Stimulated activated CD4-positive, alpha-beta T cell treated with anti-CD3 and anti-CD28 coated beads, Interleukin-12 subunit alpha, Interleukin-12 subunit beta, amount 100 ng/mL, for 24 hours (primary cell): ENCODE results near the gene EEFSEC.

Experiments
- DNase-seq, 2 experiments: peaks; one replicate each; pipeline ENCODE4 v3.0.0-alpha.2; 2020; ENCODE audit warnings: low read depth in 2 of 2

The EEFSEC gene

DNA sequence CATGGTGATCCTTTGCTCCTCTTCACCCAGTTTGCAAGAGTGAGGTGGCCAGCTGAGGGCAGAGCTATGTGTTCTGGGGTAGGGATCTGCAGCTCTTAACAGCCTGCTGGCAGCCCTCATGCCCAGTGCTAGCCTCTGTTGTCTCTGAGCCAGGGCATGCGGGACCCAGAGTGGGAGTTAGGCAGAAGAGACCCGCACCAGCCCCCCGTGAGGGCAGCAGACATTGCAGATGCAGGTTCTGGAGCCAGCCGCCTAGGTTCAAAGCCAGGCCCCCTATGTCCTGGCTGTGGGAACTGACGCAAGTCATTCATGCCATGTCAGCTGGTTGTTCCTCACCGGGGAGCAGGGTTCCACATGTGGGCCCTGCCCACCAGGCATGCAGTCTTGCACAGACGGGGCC lies 238.7 kb downstream of the EEFSEC start:
- DNase-seq, result no peak

DNA sequence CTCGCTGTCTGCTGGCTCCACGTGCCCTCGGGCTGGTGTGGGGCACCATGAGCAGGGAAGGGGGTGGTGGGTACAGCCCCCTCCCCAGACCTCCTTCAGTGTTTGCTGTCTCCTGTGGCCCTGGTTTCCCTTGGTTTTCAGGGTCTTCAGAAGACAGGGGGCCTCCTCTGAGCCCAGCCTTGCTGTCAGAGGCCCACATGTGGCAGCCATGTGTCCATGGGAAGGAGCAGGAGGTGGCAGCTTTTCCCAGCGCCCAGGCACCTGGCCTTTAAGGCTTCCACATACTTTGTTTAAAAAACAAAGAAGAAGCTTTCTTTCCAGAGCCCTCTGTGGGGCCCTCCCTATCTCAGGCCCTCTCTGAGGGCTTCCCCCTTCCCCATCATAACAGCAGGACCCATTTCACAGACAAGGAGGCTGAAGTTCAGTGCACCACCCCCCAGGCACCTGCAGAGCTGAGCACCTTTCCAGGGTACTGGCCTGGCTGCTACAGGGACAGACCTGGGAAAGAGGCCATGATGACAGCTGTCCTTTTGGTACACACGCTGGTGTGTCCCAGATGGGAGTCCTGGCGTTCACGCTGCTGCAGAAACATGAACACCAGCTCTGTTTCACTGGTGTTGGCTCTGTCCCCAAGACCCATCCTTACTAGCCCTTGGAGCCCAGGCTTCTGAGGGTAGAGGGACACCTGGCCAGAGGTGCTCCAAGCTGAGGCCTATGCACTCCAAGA lies 239.7 kb downstream of the EEFSEC start:
- DNase-seq, result no peak

DNA sequence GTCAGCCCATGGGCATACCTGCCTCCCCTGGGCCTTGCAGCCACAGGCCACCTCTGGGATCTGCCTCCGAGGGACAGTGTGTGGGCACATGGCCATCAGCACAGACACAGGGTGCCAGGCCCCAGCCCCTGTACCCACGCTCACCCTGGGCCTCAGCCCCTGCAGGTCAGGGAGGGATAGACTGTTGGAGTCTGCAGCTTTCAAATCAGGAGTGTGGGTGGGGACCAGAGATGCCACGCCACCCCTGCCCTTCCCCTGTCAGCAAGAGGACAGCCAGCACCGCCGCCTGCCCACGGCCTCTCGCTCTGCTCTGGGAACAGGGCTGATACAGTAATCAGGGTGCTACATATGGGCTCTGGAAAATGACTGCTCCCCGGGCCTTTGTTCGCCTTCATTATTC lies 240.8 kb downstream of the EEFSEC start:
- DNase-seq, result no peak

DNA sequence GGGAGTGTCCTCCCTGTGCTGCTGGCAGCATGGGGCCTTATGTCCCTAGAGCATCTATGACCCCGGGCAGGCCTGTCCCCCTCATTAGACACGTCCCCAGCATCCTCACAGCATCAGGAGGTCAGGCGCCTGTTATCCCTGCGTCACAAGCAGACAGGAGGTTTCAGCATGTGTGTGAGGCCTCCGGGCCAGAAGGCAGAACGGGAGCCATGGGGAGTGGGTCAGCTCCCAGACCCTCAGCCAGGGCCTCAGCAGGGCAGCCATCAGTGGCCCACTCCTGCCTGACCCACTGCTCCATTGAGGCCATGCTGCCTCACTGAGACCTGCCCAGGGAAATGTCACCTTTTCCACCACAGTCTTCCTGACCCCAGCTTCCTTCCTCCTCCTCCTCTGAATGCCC lies 241.8 kb downstream of the EEFSEC start:
- DNase-seq, result no peak

DNA sequence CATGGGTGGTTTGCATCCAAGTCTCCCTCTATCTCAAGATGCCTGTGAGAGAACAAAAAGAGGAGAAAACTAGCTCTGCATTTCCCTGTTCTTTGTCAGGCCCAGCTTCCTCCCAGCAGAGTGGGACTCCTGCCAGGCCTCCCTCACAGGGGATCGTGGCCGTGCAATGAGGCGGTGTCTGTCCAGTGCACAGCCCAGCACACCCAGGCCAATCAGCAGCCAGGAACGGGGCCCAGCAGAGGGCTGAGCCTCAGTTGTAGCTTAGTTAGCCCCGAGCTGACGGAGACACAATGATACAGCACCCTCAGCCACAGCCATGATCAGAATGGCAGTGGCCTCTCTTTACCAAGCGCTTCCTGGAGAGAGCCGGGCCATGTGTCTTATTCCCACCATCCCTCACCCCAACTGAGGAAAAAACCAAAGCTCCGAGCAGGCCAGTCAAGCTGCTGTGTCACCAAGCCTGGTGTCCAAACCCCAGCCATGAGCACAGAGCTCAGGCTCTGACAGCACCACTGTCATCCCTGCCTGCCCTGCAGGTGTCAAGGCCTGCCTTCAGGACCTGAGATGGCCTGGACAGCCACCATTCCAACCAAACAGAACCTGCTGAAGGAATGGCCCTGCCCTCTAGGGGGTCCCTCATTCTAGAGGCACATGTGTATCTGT lies 242.3 kb downstream of the EEFSEC start:
- no peak for DNase-seq

DNA sequence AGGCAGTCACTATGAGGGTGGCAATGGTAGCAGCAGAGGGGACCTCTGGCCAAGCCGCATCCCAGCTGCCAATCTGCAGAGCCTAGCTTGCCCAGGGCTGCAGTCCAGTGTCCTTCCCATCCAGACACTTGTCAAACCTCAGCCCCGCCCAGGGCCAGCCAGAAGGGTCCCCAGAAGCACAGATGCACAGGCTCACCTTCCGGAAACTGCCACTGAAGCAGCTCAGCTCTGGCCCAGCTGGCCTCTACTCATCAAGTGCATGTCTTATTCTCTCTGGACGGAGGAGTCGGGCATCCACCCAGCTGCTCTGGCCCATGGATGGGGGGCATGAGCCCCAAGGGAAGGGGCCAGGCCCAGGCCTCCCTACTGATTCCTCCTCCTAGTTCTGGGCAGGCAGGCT lies 244.2 kb downstream of the EEFSEC start:
- DNase-seq, result no peak

DNA sequence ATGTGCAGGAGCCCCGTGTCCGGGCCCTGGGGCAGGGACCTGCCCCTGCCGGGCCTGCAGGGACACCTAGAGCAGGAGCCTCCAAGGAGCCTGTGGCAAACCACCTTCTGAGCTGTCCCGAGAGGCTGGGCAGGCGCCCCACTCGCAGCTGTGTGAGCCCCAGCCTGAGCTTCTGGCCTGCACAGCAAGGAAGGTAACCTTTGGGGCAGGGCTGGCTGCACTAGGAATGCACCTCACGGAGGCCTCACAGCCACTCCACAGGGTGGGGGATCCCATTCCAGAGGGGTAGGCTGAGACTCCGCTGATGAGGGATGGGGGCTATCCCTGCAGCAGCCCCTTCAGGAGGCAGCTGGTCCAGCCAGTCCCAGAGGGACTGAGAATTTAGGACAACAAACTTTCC lies 245.3 kb downstream of the EEFSEC start:
- no peak for DNase-seq

DNA sequence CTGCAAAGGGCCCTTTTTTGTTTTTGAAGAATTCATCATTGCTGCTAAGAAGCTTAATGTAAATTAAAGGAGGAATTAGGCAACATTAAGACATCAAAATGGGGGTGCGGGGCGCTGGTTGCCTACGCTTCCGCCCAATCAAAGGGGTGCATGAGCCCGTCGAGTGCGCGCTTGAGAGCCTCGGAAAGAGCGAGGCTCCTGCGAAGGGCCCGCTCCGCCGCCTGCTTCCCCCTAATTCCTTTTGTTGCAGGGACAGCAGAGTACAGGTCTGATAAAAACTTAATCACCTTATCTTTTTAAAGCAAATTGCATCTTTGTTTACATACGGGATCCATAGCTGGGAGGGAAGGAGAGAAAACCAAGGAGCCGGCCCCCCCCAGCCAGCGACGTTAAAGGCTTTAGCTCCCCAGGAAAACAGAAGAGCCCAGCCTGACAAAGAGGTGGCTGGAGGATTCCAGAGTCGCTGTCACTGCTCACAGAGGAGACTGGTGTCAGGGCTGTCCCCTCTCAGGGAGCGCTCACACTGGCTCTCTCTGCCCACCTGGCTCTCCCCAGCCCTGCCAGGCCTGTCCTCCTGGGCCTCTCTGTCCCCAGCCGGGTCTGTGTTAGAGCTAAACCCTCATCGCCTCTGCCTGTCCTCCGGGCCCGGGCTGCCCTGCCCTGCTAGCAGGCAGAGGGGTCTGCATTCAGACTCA lies 246.1 kb downstream of the EEFSEC start:
- DNase-seq, result no peak

DNA sequence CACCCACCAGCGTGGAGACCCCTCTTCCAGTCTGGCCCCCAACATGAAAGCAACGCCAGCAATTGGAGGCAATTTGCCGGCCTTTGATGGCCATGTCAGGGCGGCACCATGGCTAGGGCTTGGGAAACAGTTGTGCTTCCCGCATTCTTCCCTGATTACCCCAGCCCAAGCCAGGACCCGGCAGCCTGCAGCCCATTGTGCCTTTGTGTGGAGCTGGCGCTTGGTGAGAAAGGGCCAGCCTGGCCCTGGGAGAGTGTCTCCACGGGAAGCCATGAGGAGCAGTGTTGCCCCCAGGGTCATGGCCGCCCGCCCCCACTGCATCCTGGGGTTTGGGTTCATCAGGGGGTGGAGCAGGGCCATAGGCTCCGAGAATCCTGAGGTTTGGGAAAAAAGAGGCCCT lies 247.4 kb downstream of the EEFSEC start:
- no peak for DNase-seq

DNA sequence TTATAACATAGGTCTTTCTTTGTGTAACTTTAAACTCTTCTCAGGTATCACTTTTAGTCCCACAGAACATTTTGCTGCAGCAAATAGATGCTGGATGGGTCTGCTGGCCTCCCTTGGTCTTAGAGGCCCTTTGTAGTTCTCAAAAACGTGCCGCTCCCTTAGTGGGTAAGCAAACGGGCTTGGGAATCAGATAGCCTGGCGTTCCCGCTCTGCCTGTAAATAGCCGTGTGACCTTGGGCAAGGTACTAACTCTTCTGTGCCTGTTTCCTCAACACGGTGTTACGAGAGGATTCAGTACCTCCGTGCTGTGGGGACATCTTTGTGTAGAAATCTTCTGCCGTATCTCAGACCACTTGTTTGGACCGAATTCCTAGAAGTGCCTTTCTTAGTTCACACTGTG lies 249.0 kb downstream of the EEFSEC start:
- no peak for DNase-seq

DNA sequence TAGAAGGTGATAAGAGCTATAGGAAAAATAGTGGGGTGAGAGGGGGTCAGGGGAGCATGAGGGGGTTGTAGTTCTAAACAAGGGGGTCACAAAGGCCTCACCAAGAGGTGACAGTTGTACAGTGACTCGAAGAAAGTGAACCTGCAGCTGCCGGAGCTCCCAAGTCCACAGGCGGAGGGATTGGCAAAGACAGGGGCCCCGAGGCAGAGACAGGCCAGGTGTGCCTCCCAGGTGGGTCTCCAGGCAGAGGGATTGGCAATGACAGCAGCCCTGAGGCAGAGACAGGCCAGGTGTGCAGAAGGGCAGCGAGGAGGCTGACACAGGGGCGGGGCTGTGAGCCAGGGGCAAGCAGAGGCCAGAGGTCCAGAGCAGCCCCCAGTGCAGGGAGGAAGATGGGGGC lies 249.7 kb downstream of the EEFSEC start:
- no peak for DNase-seq

DNA sequence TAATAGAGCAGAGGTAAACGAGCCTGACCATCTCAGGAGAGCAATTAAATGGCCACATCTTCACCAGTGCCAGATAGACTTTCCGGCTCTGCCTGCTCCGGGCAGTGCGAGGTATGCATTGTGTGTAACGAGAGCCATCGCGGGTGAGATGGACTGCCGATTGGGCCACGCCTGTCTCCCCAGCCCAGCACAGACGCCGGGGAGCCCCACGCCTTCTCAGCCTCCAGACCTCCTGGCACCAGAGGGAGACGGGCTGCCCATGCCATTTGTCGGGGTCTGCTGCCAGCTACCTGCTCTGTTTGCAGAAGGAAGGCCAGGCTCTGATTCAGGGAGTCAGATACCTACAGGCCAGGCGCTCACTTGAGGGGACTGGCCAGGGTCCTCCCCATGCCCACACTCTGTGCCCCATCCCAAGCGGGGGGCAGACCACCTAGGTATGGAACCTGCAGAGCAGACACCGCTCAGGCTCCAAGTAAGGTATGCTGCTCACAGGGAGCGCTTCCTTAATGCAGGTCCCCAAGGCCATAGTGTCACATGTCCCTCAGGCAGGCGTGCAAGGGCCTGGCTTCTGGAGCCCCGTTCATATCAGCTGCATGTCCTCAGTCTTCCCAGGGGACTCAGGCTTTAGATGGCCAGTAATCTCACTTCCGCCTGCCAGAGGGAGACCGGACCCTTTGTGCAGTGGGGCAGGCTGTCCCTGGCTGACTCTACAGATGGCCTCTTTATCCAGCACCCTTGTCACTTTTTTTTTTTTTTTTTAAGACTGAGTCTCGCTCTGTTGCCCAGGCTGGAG lies 251.2 kb downstream of the EEFSEC start:
- DNase-seq, result no peak

DNA sequence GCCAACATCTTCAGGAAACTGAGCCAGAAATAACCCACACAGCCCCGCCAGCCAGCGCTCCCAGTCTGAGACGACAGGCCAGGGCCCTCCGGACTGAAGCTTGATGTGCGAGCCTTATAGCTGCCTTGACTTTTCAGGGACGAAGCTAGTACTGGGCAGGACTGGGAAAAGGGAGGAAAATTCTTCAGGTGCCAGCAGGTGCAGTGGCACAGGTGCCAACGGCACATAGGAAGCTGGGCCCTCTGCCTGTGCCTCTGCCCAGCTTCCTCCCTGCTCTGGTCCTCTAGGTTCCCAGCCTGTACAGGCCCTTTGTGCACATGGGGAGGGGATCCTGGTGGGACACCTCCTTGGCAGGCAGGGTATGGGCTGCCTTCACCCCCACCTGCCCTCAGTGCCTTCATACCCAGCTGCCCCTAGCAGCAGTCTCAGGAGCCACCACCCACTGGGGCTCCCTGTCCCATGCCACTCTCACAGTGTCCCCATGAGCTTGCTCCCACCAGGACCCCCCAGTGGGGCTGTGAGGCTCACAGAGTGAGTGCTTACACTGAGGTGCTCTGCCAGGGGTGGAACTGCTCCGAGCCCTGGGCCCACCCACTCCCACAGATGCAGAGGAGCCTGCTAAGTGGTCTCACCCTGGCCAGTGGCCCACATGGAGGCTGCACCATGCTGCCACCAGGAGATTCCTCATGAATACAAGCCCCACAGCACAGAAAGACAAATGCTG lies 252.4 kb downstream of the EEFSEC start:
- no peak for DNase-seq

DNA sequence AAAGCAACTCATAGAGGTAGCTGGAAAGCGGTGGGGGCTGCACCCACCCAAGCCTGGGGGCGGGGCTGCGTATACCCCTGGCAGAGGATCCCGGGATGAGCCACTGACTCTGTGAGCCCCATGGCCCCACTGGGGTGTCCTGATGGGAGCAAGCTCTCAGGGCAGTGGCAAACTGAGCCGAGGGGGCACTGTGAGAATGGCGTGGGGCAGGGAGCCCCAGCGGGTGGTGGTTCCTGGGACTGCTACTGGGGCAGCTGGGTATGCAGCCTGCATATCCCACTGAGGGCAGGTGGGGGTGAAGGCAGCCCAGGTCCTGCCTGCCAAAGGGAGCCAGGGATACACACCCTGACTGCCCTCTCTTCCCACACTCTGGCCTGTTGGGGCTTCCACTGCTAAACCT lies 254.0 kb downstream of the EEFSEC start:
- DNase-seq, result no peak

DNA sequence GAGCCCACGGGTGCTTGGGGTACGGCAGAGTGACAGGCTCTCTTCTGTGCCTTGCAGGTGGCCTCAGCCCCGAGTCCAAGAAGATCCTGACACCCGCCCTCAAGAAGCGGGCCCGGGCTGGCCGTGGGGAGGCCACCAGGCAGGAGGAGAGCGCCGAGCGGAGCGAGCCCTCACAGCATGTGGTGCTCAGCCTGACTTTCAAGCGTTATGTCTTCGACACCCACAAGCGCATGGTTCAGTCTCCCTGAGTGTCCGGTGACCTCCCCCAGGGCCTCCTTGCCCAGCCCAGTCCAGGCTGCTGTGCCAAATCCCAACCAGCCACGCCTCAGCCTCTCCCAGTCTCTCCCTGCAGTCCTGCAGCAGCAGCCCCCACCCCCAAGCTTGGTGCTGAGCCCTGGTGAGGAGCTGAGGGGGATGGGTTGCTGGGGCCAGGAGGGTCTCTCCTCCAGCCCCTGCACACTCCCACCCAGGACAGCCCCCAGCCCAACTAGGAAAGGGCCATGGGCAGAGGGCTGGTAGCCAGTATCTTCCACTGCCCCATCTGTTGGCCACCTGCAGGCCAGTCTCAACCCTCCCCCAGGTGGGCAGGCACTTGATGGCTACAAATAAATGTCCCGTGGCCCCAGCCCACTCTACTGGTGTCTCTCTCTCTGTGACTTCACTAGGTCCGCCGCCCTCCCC lies 254.9 kb downstream of the EEFSEC start:
- DNase-seq, result no peak

DNA sequence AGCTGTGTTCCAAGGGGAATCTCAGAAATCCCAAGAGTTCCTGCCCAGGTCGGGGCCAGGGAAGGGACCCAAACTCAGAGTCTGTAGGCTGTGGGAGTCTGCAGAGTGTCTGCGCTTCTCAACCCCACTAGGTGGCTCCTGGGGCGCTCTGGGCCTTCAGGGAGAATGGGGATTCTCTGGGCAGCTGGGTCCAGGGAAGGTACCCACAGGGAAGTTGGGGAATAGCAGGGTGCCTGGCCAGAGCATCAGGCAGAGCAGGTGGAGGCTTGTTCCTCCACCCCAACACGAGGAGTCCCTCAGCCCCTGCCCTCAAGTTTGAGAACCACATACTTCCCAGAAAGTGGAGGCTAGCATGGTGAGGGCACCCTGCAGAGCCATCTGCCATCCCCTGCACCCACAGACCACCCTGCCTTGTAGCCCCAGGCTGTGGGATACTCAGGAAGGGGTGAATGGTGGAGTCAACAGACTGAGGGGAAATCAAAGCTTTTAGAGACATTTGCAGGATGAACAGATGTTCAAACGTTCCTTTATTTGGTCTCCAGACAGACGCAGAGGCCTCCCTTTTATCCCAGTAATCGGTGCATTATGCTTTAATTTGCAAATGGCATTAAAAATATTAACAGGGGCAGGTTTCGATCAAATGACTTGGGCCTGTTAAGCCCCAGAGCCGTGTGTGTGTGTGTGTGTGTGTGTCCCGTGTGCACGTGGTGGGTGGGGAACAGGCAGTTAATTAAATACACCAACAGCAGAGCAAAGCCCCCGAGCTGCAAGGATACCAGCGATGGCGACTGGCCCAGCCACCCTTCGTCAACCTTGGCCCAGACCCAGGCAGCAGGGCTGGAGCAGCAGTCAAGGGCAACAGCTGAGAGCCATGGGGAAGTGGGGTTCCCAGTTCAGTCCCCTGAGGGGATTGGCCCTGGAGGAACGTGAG lies 255.7 kb downstream of the EEFSEC start:
- DNase-seq, result no peak

DNA sequence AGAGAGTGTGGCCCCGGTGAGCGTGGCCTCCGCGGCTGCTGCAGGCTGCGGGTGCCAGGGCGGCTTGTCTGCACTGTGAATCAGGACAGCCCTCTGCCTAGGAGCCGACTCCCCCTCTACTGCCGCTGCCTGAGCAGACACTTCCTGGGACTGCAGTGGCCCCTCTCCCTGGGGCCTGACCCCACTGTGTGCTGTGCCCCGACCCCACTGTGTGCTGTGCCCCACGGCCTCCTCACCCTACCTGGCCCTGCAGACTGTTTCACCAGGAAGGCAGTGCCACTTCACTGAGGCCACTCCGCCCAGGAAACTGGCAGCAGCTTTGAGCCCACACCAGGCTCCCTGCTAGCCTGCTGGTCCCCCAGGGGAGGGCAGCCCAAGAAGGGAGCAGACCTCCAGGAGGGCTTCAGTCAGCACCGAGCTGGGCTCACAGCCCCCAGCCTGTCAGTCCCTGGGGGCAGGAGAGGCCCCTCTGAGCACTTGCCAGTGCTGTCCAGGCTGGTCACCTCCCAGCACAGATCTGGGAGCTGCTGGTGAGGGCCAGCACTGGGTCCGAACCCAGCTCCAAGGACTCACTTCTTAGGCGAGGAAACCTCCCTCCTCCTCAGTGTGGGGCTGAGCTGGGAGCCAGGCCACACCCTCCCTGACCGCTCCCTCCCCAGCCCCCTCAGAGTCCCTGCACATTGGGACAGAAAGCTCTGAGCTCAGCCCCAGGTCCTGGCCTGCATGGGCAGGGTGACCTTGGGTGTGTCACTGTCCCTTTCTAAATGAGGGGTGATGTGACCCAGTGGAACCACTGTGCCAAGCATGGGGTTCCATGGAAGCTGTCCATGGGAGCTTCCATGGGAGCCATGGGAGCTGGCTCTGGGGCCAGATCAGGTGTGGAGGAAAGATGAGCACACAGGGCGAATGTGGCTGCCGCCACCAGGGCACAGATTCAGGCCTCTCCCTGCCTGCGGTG lies 256.6 kb downstream of the EEFSEC start:
- DNase-seq, result no peak

DNA sequence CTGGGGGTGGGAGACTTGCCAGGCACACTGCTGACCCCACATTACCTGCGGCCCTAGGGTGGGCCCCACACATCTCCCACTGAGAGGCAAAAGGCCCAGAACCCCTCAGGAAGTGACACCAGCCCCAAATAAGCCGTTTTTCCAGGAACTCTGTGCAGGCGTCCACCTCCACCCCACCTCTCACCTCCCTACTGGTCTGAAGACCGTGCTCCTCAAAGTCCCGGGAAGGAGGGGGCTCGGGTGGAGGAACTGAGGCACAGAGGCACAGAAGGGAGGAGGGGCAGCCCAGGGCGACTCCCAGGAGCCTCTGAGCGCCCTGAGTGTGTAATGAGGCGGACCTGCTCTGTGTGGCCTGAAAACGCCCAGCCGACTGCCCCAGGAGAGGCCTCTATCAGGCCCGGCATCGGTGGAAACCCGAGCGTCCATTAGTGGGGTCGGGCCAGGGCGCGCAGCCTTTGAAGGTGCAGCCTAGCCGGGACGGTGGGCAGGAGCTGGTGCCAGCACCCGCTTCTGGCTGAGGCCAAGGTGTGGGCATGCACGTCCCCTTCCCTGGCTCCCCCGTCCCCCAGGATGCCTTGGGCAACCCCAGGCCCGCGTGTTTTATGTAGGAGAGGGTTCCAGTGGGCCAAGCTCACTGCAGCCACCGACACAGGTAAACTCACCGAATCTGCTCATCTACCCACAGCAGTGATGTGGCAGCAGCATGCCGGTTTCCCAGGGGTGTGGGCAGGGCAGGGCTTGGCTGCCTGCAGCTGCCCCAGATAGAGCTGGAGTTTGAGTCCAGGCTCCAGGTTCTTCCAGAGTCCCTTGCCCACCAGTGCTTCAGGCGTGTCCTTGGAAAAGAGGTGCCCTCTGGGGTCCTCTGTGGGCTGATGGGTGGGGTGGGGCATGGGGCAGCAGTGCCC lies 257.6 kb downstream of the EEFSEC start:
- no peak for DNase-seq
